GM18508 (cell line): ENCODE measurements around the gene MVP.
"Not testable (repeated sequence)": the region's sequence is repeated elsewhere in the genome, so short reads cannot be mapped to it uniquely, and the experiment has no call there.

ENCODE experiments used
- ATAC-seq: cut with Tn5 transposase; IDR thresholded peaks from one replicate; pipeline ENCODE4 v1.9.1; 2021; ENCODE audit warnings: moderate number of reproducible peaks; ENCODE audit not compliant: insufficient read depth, unreplicated experiment

Gene MVP

GRCh38 chr16:29820271-29820701, at the start of gene MVP:
MVP (plus strand) TSS chr16:29820462; CDS start chr16:29830550, 10,088 bp downstream.
- ATAC-seq, result no peak

- not testable (repeated sequence) for ATAC-seq
These were observed 47.9 kb upstream of the MVP start for GRCh38 chr16:29772330-29772729.

- ATAC-seq, result no peak
These were observed 45.5 kb upstream of the MVP start for GRCh38 chr16:29774730-29775129.

GRCh38 chr16:29775742-29776408, 44.4 kb upstream of the MVP start:
- no peak for ATAC-seq

- no peak for ATAC-seq
These were observed 42.5 kb upstream of the MVP start, which contains the start of gene ZG16 for GRCh38 chr16:29777576-29778350. ZG16 (plus strand) TSS chr16:29778256; CDS start chr16:29779267, 1,011 bp downstream.

GRCh38 chr16:29779474-29779873, 40.8 kb upstream of the MVP start:
- no peak for ATAC-seq

GRCh38 chr16:29783094-29783953, 36.9 kb upstream of the MVP start:
- not testable (repeated sequence) for ATAC-seq

- ATAC-seq, result no peak
These were observed 36.1 kb upstream of the MVP start for GRCh38 chr16:29784157-29784556.

GRCh38 chr16:29784901-29785500, 35.3 kb upstream of the MVP start:
- no peak for ATAC-seq

- ATAC-seq, result not testable (repeated sequence)
These were observed 33.1 kb upstream of the MVP start for GRCh38 chr16:29787155-29787554.

- ATAC-seq, result no peak
These were observed 30.5 kb upstream of the MVP start for GRCh38 chr16:29789775-29790182.

- ATAC-seq, result peak; percentile 82
These were observed 29.9 kb upstream of the MVP start, which contains the start of gene KIF22 for GRCh38 chr16:29790183-29790948. KIF22 (plus strand) TSS chr16:29790751; CDS start chr16:29790760, 9 bp downstream.

GRCh38 chr16:29790949-29791844, 29.1 kb upstream of the MVP start:
- no peak for ATAC-seq

GRCh38 chr16:29791845-29792807, 28.1 kb upstream of the MVP start:
- no peak for ATAC-seq

GRCh38 chr16:29793153-29793552, 27.1 kb upstream of the MVP start:
- not testable (repeated sequence) for ATAC-seq

GRCh38 chr16:29794231-29794710, 26.0 kb upstream of the MVP start:
- no peak for ATAC-seq

- ATAC-seq, result no peak
These were observed 17.8 kb upstream of the MVP start for GRCh38 chr16:29802416-29802935.
